Natural killer cell treated with Interleukin-12 subunit alpha and Interleukin-12 subunit beta and Interleukin-15 and Interleukin-18, amount 100 ng/mL, for 72 hours (primary cell): ENCODE data around the gene DOLPP1. TPM values are rescaled to one million over a fixed set of nuclear protein-coding genes. Genes with fewer than 3 reads are reported as not detected.
A peak's percentile ranks its signal among the peaks of the same experiment; 100 is the strongest.

ENCODE experiments used
- ATAC-seq, 2 donors: fragments of 150-1000 bp; cut with Tn5 transposase in 1 of 2; sonication (Bioruptor Pico), chemical (Tn5 transposase) in 1 of 2; 2 replicates each; pipeline ENCODE4 v1.10.0; 2021
- DNase-seq: peaks from one replicate; pipeline ENCODE4 v3.0.0; 2022; ENCODE audit warnings: low spot score
- H3K27ac Mint-ChIP-seq, 2 donors: 1 replicate in 1 of 2; 2 replicates in 1 of 2; pipeline ENCODE4 v1.8.0; 2022; ENCODE audit warnings: mixed read lengths in 2 of 2, mild to moderate bottlenecking in 1 of 2, moderate library complexity in 1 of 2
- H3K27me3 Mint-ChIP-seq, 2 donors: 1 replicate in 1 of 2; 2 replicates in 1 of 2; pipeline ENCODE4 v1.8.0; 2022; ENCODE audit warnings: mixed read lengths in 2 of 2
- H3K36me3 Mint-ChIP-seq: one replicate; pipeline ENCODE4 v1.8.0; 2022; ENCODE audit warnings: mixed read lengths
- H3K4me1 Mint-ChIP-seq, 2 donors: 1 replicate in 1 of 2; 2 replicates in 1 of 2; pipeline ENCODE4 v1.8.0; 2022; ENCODE audit warnings: low read depth in 2 of 2, mixed read lengths in 2 of 2, mild to moderate bottlenecking in 1 of 2
- H3K4me3 Mint-ChIP-seq: one replicate; pipeline ENCODE4 v1.8.0; 2022; ENCODE audit warnings: mixed read lengths
- H3K9me3 Mint-ChIP-seq: 2 replicates; pipeline ENCODE4 v1.8.0; 2022; ENCODE audit warnings: mixed read lengths
- total RNA-seq, 2 donors: library from RNA; stranded (reverse); gene quantifications; one replicate each; pipeline ENCODE4 v1.2.3, GENCODE V29; 2022

Gene DOLPP1
- total RNA-seq, 2 donors from 2014 or later: 18.6 to 24.1 TPM

DNA sequence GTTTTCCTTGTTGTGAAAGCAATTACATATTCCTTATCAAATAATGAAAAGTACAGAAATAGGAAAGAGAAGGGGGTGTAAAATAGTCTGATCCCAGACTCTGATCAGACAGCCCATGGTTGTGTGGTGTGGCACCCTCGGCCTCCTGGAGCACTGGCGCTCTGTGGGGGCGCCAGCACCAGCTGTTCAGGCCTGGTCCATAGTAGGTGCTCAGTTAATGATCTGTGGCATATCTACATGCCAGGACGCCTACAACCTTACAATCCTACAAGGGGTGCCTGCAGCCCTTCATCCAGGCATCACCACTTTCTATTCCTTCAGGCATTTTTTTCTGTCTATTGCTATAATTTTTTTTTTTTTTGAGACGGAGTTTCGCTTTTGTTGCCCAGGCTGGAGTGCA lies 27.9 kb upstream of the DOLPP1 start:
- H3K4me3 Mint-ChIP-seq: no peak overlapping the region
- no peak for ATAC-seq

DNA sequence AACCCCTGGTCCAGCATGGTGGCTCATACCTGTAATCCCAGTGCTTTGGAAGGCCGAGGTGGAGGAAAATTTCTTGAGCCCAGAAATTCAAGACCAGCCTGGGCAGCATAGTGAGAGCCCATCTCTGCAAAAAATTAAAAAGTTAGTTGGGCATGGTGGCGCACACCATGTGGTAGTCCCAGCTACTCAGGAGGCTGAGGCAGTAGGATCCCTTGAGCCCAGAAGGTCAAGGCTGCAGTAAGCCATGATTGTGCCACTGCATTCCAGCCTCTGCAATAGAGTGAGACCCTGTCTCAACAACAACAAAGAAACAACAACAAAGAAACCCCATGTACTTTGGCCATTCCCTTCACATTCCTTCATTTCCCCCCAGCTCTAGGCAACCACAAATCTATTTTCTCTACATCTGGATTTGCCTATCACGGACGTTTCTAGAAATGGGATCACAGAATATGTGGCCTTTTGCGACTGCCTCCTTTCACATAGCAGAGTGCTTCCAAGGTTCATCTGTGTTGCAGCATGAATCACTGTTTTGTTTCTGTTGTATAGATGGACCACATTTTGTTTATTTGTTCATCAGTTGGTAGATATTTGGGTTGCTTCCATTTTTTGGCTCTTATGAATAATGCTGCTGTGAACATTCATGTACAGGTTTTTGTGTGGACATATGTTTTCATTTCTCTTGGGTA lies 26.6 kb upstream of the DOLPP1 start:
- H3K4me3 Mint-ChIP-seq: no peak overlapping the region
- no peaks in the 10 kb centered on the region for H3K36me3 Mint-ChIP-seq
- ATAC-seq (no peak), DNase-seq (no peak)
- H3K4me1 Mint-ChIP-seq: peaks cover 4% of the 10 kb centered on the region in 2 donors
- no peaks in the 10 kb centered on the region for H3K9me3 Mint-ChIP-seq
- H3K27me3 Mint-ChIP-seq: no peaks in the 10 kb centered on the region
- H3K27ac Mint-ChIP-seq: no peak overlapping the region

More for the DNA sequence above, 27.9 kb upstream of the DOLPP1 start:
- Mint-ChIP-seq H3K27ac (no peak overlapping the region), H3K4me1 (peaks cover 2% of the 10 kb centered on the region in 2 donors), H3K9me3 (no peaks in the 10 kb centered on the region), H3K36me3 (no peaks in the 10 kb centered on the region), H3K27me3 (no peaks in the 10 kb centered on the region)
- no peak for DNase-seq

DNA sequence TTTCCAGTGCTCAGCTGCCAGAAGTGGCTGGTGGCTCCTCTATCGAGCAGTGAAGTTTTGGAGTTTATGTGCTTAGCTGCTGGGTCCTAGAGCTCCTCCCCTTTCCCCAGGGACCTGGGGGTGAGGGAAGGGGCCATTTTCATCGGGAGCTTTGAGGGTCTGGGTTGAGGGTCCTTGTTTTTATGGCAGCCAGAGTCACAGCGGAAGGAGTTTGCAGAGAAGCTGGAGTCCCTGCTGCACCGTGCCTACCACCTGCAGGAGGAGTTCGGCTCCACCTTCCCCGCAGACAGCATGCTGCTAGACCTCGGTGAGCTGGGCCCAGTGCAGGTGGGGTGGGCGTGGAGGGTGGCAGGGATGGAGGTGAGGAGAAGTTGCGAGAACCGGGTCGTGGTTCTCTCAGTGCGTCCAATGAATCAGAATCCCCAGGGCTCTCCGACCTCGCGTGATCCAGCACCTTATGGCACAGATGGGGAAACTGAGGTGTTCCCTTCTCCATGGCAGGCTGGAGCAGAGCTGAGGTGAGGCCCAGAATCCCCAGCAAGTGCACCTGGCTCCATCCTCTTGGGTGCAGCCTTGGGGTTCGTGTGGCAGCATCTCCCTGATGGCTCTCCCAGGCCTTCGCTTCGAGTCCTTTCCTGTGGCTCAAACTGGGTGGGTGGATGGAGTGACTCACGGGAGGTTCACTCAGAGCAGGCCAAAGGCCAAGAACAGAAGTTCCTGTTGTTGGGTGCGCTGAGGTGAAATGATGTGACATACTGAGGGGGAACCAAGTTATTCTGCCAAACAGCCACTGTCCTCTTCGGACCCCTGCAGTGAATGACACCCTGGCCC lies 21.7 kb upstream of the DOLPP1 start:
- no peak for ATAC-seq
- Mint-ChIP-seq H3K4me1 (peaks cover 4% of the 10 kb centered on the region in 2 donors), H3K27ac (no peak overlapping the region)

DNA sequence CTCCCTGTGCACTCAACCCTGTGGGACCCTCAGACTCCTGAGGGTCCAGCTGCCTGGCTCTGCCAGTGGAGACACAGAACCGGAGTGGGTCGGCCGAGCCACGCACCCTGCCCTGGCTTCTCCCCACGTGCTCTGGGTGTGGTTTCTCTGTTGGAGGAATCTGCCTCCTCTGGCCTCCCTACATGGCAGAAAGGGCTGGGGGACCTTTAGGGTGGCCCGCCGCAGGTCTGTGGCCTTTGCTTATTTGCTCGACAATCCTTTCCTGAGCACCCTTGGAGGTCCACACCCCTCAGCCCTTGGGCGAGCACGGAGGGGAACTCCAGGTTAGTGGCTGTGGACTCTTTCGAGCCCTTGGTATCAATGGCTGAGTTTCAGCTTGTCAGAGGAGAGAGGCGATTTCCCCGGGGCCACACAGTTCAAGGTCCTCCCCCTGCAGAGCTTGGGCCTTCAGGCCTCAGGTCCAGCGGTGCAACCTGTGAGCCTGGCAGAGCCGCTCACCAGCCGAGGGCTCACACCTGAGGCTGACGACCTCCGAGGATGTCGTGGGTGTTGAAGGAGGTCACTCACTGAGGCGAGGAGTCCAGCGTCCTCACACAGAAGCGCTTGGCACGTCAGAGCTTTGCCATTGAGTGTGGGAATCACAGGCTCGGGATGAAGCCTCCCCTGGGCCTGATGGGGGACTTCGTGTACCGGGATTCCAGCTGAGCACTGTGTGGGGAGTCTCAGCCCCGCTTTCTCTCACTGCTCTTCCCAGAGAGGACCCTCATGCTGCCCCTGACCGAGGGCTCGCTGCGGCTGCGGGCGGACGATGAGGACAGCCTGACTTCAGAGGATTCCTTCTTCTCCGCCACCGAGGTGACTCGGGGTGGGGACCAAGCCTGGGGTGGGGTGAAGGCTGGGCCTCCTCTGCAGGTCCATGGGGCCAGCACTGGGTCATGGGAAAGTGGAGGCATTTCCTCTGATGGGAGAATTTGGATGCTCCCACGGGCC lies 20.8 kb upstream of the DOLPP1 start:
- no peak for ATAC-seq
- no peak overlapping the region for H3K27ac Mint-ChIP-seq
- H3K27me3 Mint-ChIP-seq: no peaks in the 10 kb centered on the region
- peaks cover 4% of the 10 kb centered on the region in 2 donors for H3K4me1 Mint-ChIP-seq
- H3K4me3 Mint-ChIP-seq: no peak overlapping the region
- no peaks in the 10 kb centered on the region for H3K36me3 Mint-ChIP-seq
- peak; percentile 54 for DNase-seq
- H3K9me3 Mint-ChIP-seq: no peaks in the 10 kb centered on the region

More for the DNA sequence above, 21.7 kb upstream of the DOLPP1 start:
- DNase-seq: no peak
- Mint-ChIP-seq H3K4me3 (no peak overlapping the region), H3K9me3 (no peaks in the 10 kb centered on the region), H3K27me3 (no peaks in the 10 kb centered on the region), H3K36me3 (no peaks in the 10 kb centered on the region)

DNA sequence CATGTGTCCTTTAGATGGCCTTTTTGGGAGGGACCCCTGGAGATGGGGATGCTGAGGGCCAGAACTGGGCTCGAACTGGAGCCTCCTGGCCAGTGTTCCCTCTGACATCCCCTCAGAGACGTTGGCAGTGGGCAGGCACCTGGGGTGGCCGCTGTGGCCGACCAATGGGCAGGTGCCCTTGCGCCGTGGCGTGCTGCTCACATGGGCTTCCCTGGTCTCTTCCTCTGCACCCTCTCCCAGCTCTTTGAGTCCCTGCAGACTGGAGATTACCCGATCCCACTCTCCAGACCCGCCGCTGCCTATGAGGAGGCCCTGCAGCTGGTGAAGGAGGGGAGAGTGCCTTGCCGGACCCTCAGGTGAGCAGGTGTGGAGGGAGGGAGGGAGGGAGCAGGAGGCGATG lies 19.9 kb upstream of the DOLPP1 start:
- H3K4me3 Mint-ChIP-seq: no peak overlapping the region
- no peaks in the 10 kb centered on the region for H3K27me3 Mint-ChIP-seq
- H3K4me1 Mint-ChIP-seq: peaks cover 4% of the 10 kb centered on the region in 2 donors
- ATAC-seq (no peak), DNase-seq (no peak)
- no peaks in the 10 kb centered on the region for H3K36me3 Mint-ChIP-seq
- no peaks in the 10 kb centered on the region for H3K9me3 Mint-ChIP-seq
- no peak overlapping the region for H3K27ac Mint-ChIP-seq

DNA sequence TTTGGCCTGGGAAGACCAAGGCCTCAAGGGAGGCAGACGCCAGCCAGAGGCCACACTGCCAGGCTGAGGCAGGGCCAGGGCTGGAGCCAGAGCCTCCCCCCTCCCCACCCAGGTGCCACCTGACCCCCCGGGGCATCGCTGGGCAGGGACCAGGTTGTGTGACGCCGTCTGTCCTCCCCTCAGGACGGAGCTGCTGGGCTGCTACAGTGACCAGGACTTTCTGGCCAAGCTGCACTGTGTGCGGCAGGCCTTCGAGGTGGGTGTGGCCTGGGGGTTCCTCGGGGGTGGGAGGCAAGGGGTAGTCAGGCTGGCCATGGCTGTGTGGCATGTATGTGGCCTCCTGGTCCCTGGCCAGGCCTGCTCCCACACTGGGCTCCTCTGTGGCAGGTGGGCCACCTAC lies 17.9 kb upstream of the DOLPP1 start:
- no peak overlapping the region for H3K4me3 Mint-ChIP-seq
- no peaks in the 10 kb centered on the region for H3K27me3 Mint-ChIP-seq
- H3K9me3 Mint-ChIP-seq: no peaks in the 10 kb centered on the region
- DNase-seq: peak; percentile 44
- no peaks in the 10 kb centered on the region for H3K36me3 Mint-ChIP-seq
- no peak overlapping the region for H3K27ac Mint-ChIP-seq
- peak in 1 of 2 donors; percentile 5 for ATAC-seq
- peaks cover 2% of the 10 kb centered on the region in 2 donors for H3K4me1 Mint-ChIP-seq

DNA sequence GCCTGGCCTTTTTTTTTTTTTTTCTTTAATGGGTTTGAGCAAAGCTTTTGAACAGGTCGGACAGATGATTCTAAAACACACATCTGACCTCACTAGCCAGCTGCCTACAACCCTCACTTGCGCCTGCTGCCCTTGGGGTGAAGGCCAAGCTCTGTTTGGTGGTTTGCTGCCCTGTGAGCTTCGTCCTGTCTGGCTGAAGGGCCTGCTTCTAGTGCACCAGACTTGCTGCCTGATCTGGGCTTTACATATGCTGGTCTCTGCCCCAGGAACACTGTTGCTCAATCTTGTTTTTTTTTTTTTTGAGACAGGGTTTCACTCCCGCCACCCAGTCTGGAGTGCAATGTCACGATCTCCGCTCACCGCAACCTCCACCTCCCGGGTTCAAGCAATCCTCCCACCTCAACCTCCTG lies 16.4 kb upstream of the DOLPP1 start:
- DNase-seq: peak; percentile 3
- peaks cover 7 to 11% of the 10 kb centered on the region in 2 donors for H3K4me1 Mint-ChIP-seq
- H3K27ac Mint-ChIP-seq: no peak overlapping the region
- no peak overlapping the region for H3K4me3 Mint-ChIP-seq
- no peaks in the 10 kb centered on the region for H3K27me3 Mint-ChIP-seq
- ATAC-seq: no peak
- H3K9me3 Mint-ChIP-seq: no peaks in the 10 kb centered on the region
- H3K36me3 Mint-ChIP-seq: no peaks in the 10 kb centered on the region

DNA sequence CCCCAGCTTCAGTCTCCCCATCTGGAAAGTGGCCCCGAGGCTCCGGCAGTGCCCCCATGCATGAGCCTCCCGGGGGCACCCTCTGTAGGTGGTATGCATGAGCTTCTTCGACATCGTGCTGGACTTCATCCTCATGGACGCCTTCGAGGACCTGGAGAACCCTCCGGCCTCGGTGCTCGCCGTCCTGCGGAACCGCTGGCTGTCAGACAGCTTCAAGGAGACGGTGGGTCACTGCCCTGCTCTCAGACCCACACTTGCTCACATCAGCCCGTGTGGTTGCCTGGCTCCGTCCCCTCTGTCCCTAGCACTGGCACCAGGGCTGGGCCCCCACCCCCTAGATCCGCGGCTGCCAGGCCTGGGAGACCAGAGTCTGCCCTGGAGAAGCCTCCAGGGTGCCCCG lies 12.8 kb upstream of the DOLPP1 start:
- Mint-ChIP-seq H3K27ac (peak overlapping the region; percentile 80 to 90), H3K4me1 (peaks cover 7 to 14% of the 10 kb centered on the region in 2 donors), H3K9me3 (no peaks in the 10 kb centered on the region), H3K36me3 (no peaks in the 10 kb centered on the region), H3K4me3 (peak overlapping the region; percentile 80), H3K27me3 (no peaks in the 10 kb centered on the region)
- no peak for ATAC-seq
- no peak for DNase-seq

DNA sequence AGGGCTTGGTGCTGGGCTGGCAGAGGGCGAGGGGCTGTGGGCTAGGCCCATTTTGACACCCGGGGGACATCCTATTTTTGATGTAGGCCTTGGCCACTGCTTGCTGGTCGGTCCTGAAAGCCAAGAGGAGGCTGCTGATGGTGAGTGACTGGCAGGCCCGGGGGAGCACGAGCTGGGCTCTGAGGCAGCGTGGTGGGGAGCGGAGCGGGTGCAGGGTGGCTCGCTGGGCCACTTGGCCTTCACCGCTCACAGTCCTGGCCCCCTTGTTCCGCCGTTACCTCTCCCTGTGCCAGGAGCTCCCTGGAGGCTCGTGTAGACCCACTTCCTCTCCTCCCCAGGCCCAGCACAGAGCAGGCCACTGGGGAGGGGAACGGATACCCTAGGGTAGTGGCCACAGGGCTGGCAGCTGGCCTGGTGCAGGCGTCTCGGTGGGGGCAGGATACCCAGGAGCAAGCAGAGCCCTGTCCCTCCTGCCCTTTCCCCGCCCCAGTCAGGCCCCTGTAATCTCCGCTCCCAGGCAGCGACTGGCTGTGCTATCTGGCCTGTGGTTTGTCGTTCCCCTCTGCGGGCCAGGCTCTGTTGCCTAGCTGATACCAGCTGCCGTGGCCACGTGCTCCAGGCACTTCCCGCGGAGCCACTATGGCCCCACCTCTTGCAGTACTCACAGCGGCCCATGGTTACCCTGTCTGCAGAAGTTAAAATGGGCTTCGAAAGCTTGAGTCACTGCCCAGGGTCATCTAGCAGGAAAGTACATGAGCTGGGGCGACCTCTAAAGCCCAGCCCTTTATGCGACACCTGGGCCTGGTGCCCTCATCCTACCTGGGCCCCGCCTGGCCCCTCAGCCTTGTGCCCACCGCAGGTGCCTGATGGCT lies 11.7 kb upstream of the DOLPP1 start:
- no peaks in the 10 kb centered on the region for H3K9me3 Mint-ChIP-seq
- peaks cover 7 to 14% of the 10 kb centered on the region in 2 donors for H3K4me1 Mint-ChIP-seq
- H3K27ac Mint-ChIP-seq: peak overlapping the region; percentile 80 to 90
- H3K36me3 Mint-ChIP-seq: no peaks in the 10 kb centered on the region
- no peaks in the 10 kb centered on the region for H3K27me3 Mint-ChIP-seq
- DNase-seq (peak; percentile 84), ATAC-seq (peak; percentile 92 to 94)
- H3K4me3 Mint-ChIP-seq: peak overlapping the region; percentile 80

DNA sequence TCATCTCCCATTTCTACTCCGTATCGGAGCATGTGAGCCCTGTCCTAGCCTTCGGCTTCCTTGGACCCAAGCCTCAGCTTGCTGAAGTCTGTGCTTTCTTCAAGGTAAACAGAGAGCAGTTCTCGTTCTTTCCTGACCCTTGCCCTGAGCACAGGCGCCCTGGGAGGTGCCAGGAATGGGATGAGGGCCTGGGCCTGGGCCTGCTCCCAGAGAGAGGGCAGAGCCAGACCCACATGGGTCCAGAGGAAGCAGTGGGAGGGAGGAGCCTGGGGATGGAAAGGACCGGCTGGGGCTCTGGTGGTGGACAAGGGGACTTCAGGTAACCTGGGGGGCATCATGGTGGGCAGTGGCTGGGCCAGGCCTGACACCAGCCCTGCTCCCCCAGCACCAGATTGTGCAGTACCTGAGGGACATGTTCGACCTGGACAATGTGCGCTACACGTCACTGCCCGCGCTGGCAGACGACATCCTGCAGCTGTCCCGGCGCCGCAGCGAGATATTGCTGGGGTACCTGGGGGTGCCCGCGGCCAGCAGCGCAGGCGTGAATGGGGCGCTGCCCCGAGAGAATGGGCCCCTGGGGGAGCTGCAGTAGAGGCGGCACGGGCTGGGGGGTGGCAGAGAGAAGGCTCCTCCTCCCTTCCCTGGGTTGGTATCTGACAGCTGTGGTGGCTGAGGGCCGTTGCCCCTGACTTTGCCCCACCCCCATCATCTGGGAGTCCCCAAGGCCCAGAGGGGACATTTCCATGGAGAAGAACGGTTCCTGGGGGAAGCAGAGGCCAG lies 10.9 kb upstream of the DOLPP1 start:
- no peaks in the 10 kb centered on the region for H3K36me3 Mint-ChIP-seq

DNA sequence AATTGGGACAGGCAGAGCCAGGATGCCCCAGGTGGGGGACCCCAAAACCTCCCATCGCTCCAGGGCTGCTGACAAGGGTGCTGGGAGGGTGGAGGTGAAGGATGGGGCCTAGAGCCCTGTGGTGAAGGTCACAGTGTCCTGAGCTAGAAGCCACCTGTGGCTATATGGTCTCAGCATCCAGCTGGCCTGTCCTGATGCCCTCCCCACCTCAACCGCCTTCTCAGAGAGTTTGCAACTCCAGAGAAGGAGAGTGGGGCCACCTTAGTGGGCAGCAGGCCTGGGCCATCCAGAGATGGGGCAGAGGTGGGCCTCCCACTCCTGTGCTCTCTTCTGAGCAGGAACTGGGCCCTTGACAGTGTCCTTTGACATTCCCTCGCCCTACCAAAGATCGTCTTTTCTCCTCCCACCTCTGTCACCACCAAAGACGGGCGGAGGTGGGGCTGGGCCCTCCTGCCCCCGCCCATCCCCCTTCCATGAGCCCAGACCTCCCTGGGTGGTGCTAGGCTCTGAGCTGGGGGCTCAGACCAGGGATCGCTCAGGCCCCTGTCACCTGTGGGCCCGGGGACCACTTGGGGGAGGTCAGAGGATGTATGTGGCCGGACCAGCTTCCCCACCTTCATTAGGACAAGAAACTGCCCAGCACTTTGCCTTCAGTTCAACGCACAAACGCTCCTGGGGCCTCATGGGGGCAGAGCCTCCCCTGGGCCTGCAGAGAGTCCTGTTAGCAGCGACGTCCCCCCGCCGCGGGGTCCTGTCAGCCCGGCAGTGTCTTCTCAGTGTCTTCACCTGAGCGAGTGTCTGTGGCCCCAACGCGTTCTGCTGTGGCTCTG lies 10.0 kb upstream of the DOLPP1 start:
- ATAC-seq: no peak
- Mint-ChIP-seq H3K27ac (no peak overlapping the region), H3K4me3 (no peak overlapping the region), H3K9me3 (no peaks in the 10 kb centered on the region), H3K4me1 (peaks cover 7 to 14% of the 10 kb centered on the region in 2 donors), H3K36me3 (no peaks in the 10 kb centered on the region), H3K27me3 (no peaks in the 10 kb centered on the region)
- DNase-seq: no peak

More for the DNA sequence above, 10.9 kb upstream of the DOLPP1 start:
- Mint-ChIP-seq H3K27ac (peak overlapping the region; percentile 80 to 90), H3K27me3 (no peaks in the 10 kb centered on the region), H3K4me3 (no peak overlapping the region), H3K4me1 (peaks cover 7 to 14% of the 10 kb centered on the region in 2 donors), H3K9me3 (no peaks in the 10 kb centered on the region)
- DNase-seq (no peak), ATAC-seq (no peak)
